ENCODE results near the gene PARP11.
"Not testable (repeated sequence)": the region's sequence is repeated elsewhere in the genome, so short reads cannot be mapped to it uniquely, and the experiment has no call there.

Gene PARP11

DNA sequence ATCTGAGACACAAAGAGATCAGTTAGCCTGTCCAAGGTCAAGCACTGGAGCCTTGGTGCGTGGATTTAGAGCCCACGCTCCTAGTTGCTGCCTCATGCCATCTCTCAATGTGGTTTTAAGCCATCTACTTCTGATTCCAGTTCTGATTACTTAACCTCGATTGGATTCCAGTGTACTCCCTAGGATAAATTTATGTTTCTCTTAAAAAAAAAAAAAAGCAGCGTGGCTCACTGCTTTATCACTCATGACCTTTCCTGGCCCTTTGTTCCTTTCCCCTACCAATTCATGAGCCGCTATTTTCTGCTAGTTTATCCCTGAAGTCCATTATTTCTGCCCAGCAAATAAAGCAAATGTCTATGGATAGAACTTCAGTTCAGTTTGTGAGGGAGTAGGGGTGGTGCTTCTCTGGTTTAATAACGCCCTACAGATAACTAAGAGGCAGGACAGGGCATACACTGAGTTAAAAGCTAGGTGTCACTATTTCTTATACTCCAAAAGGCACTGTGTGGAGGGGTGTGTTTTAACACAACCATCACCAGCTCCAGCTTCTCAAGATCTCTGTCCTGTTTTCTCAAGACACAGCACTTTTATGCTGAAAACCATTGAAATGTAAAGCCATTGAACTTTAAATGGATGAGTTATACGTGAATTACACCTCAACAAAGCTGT lies 9.8 kb upstream of the PARP11 start:
- DNase-seq (ENCODE audit: low read depth, low spot score), result no peak

DNA sequence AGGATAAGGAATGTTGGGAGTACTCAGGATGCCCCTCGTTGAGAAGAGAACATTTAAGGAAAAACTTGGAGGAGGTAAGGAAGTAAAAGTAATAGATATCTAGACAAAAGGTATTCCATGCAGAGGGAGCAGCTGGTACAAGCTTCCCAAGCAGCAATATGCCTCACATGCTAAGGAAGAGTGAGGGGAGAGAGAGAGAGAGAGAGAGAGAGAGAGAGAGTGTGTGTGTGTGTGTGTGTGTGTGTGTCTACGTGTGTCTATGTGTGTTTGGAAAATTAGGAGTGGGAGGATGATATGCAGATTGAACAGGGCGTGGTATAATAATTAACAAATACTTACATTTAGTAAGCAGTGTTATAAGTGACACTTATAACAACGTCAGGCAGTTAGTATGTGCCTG lies 9.2 kb upstream of the PARP11 start:
- no peak for DNase-seq (ENCODE audit: low read depth, low spot score)

DNA sequence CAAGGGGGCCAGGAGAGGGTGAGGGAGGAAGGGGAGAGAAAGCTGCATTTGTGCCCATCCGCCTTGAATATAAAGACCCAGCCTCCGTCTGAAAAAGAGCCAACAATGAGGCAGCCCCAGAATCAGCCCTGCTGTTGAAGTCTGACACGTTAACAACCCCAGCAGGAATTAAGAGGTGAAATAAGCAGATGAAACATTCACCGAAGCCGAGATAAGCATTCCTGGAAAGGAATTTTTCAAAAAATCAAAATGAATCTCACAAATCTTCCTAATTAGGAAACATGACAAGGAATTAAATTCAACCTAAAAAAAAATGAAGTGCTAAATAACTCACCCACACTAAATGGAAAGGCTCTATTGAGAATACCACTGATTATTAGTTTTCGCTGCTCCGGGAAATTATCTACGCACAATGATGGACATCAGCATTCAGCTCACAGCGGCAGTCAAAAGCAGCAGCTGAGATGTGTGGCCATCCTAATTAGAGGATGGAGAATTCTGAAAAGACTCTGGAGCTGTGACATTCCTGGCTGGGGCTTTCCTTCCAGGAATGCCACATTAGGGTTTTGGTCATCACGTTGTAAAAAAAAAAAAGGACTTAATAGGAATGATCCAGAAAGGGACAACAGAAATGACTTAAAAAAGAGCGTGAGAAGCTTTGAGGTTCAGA lies 8.2 kb upstream of the PARP11 start:
- no peak for DNase-seq (ENCODE audit: low read depth, low spot score)

DNA sequence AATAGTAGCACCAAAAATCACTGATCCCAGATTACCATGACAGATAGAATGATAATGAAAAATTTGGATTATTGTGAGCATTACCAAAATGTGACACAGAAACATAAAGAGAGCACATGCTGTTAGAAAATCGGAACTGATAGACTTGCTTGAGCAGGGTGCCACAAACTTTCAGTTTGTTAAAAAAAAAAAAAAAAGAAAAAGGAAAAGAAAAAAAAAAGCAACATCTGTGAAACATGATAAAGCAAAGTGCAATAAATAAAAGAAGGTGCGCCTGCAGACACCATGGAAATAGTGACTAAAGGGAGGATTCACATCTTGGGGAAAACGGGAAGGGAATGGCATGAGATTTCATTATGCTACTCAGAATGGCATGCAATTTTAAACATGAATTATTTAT lies 6.6 kb upstream of the PARP11 start:
- DNase-seq (ENCODE audit: low read depth, low spot score), result no peak

DNA sequence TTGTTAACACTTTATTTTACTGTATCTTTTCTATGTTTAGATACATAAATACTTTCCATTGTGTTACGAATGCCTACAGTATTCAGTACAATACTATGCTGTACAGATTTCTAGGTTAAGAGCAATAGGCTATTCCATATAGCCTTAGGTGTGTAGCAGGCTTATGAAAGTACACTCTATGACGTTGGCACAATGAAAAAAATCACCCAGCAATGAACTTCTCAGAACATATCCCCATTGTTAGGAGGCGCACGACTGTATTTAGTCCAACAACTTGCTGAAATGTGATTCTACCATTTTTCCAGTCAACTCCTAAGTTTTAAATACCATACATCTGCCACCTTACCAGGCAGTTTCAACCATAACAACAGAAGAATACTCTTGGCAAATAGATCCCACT lies 1.8 kb downstream of the PARP11 start:
- no peak for DNase-seq (ENCODE audit: low read depth, low spot score)

DNA sequence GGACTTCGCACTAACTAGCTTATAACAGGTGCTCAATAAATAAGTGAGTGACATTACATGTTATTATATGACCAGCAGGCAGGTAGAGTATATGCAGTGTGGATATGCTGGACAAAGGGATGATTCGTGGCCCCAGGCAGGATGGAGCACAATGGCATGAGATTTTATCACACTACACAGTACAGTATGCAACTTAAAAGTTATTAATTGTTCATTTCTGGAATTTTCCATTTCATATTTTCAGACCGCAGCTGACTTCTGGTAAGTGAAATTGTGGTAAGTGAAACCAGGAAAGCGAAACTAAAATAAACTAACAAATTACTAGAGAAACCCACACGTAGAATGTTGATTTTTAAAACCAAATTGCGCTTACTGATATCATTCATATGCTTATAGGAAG lies 3.3 kb downstream of the PARP11 start:
- no peak for DNase-seq (ENCODE audit: low read depth, low spot score)

DNA sequence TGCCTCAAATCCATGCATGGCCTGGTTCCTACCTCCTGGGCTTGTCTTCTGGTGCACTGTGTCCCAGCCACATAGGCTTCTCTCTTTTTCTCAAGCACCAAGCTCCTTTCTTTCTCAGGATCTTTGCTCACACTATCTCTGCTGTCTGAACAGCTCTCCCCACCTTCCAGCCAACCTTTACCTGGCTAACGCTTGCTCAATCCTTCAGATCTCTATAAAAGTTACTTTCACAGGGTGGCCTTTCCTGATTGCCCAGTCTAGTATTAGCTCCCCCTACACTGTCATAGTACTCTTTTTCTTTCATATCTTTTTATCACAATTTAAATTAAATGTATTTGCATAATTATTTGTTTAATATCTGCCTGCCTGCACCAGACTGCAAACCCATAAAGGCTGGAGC lies 3.8 kb downstream of the PARP11 start:
- DNase-seq (ENCODE audit: low read depth, low spot score), result no peak

DNA sequence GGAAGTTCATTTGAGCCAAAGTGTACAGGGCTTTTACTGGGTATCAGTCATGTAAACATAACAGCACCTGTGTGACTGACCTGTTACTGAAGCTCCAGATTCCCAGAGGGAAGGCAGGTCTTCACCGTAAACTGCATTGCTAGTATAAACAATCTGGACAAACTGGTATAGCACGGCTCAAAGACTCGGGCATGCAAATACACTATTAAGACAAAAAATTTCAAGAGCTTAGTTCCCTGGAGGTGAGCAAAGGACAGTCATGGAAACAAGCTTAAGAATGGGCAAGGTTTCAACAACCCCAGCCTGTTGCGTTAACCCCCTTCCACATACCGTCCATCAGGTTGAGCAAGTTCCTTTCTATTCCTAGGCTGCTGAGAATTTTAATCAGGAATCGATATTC lies 9.4 kb downstream of the PARP11 start:
- no peak for DNase-seq (ENCODE audit: low read depth, low spot score)

DNA sequence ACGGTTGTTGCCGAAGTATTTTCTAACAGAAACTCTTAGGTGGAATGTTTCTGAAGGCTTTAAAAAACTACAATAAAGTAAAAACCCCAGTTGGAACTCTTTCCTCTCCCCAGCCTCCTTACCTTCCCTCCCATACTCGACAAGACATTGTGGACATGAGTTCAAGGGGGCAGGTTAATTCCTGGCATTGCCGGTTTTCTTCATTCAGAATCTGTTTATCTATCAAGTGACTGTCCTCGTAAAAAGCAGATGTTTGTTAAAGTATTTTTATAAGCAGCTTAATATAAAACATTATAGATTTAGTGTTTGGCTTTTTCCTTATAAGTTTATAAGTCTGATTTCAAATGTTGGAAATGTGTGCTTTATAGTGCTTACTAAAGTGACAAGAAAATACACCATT lies 30.7 kb downstream of the PARP11 start:
- no peak for DNase-seq (ENCODE audit: low read depth, low spot score)

DNA sequence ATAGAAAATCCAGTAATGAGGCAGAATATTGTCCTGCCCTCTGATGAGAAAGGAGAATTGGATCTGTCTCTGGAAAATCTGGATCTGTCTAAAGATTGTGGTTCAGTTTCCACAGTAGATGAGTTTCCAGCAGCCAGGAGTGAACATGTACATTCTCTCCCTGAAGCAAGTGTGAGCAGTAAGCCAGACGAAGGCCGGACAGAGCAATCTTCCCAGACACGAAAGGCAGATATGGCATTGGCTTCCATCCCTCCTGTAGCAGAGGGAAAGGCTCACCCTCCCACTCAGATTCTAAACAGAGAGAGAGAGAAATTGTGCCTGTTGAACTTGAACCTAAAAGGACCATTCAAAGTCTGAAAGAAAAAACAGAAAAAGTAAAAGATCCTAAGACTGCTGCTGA lies 31.4 kb downstream of the PARP11 start:
- no peak for DNase-seq (ENCODE audit: low read depth, low spot score)

DNA sequence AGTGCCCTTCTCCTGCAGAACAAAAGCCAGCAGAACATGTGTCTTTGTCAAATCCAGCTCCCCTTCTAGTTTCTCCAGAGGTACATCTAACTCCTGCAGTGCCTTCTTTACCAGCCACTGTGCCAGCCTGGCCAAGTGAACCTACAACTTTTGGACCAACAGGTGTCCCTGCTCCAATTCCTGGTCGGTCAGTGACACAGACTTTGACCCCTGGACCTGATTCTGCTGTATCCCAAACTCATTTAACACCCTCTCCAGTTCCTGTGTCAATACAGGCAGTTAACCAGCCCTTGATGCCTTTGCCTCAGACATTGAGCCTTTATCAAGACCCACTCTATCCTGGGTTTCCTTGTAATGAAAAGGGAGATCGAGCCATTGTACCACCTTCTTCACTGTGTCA lies 32.4 kb downstream of the PARP11 start:
- DNase-seq (ENCODE audit: low read depth, low spot score), result not testable (repeated sequence)

DNA sequence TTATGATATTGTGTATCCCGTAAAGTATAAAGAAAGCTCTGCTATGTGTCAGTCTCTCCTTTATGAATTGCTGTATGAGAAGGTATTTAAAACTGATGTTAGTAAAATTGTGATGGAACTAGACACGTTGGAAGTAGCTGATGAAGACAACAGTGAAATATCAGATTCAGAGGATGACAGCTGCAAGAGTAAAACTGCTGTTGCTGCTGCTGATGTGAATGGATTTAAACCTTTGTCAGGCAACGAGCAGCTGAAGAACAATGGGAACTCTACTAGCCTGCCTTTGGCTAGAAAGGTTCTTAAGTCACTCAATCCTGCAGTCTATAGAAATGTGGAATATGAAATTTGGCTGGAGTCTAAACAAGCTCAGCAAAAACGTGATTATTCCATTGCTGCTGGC lies 33.5 kb downstream of the PARP11 start:
- DNase-seq (ENCODE audit: low read depth, low spot score), result not testable (repeated sequence)

DNA sequence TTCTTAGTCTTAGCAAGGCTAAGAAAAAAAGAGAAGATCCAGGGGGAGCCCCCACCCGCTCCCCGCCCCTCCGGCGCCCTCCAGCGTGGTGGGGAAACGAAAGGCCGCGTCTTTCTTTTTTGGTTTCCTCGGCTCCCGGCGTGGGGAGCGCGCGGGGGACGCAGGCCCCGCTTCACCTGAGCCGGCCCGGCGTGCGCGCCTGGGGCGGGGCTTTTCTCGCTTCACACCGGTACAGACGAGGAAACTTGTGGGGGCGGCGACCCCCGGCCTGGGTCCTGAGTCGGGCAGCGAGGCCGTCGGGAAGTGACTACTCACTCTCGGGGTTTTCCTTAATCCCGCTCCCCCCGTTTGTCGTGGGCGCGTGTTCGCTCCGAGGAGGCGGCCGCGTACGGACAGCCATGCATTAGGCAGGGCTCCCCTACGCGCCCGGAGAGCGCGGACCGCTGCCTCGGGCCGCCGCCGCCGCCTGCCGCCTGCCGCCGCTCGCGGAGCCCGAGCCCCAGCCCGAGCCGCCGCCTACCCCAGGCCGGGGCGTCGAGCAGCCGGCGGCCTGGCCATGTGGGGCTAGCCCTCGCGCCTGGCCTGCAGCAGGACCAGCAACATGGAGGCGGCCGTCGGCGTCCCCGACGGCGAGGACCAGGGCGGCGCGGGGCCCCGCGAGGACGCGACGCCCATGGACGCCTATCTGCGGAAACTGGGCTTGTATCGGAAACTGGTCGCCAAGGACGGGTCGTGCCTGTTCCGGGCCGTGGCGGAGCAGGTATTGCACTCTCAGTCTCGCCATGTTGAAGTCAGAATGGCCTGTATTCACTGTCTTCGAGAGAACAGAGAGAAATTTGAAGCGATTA lies 34.3 kb downstream of the PARP11 start:
- not testable (repeated sequence) for DNase-seq (ENCODE audit: low read depth, low spot score)

DNA sequence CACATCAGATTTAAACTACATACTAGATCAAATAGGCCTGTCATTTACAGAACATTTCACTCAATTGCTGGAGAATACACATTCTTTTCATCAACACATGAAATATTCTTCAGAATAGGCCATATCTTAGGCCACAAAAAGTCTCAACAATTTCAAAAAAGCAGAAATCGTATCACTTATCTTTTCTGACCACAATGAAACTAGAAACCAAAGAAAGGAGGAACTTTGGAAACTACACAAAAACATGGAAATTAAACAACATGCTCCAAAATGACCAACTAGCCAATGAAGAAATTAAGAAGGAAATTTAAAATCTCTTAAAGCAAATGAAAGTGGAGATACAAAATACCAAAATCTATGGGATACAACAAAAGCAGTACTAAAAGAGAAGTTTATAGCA lies 35.1 kb downstream of the PARP11 start:
- DNase-seq (ENCODE audit: low read depth, low spot score), result no peak

DNA sequence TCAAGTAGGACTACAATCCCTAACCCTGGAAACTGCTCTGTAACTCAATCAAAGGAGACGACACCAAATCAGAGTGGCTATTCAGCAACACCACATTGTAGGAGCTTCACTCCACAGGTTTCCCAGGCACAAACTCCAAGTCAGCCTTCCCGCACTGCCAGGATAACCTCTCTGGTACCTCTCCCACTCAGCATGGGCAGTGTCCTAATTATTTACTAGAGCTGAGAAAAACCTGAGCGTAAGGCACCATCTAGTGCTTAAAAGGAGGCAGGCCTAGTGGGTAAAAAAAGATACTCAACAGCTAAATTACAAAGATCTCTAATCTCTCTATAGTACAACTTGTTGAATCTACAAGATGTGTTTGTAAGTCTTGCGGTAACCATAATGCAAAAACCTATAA lies 36.1 kb downstream of the PARP11 start:
- DNase-seq (ENCODE audit: low read depth, low spot score), result no peak

DNA sequence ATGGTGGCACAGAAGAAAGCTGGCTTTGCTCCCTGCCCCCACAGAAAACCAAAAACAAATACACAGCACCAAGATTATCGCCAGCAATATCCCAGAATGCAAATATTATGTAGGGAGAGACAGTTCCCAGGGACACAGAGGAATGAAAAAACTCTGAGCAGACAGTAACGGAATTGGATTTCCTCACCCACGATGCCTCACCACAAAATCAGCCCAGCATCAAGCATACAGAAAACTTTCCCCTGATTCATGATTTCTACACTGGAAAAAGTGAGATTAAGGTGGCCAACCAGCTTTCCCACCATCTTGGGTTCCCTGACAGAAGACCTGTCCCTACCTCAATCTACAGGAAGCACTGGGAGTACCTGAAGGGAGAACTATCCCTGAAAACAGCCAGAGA lies 36.6 kb downstream of the PARP11 start:
- DNase-seq (ENCODE audit: low read depth, low spot score), result no peak

DNA sequence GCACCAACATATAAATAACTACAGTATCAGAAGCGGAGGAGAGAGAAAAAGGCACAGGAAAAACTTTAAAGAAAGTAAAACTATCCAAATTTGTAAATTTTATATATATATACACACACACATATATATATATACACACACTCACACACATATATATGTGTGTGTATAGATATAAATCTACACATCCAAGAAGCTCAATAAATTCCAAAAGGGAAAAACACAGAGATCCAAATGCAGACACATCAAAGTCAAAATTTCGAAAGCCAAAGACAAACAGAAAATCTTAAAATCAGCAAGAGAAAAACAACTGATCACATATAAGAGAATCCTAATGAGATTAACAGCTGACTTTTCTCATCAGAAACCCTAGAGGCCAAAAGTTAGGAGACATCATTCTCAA lies 37.3 kb downstream of the PARP11 start:
- DNase-seq (ENCODE audit: low read depth, low spot score), result no peak

DNA sequence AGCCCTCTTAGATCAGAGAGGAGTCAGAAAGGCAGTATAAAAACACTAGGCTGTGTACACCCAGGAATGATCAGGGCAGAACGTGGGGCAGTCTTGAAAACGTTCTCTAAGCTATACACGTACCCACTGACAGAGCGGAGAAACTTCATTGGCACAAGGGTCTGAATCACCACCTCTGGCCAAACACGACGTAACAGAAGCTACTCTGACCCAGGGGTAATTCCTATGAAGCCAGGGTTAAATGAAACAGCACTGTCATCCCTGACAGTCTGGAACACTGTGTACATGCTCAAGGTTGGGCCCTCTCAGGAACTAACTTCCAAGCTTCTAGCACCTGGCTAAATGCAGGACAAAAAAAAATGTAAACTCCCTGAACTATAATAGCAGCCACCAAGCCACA lies 38.4 kb downstream of the PARP11 start:
- no peak for DNase-seq (ENCODE audit: low read depth, low spot score)

DNA sequence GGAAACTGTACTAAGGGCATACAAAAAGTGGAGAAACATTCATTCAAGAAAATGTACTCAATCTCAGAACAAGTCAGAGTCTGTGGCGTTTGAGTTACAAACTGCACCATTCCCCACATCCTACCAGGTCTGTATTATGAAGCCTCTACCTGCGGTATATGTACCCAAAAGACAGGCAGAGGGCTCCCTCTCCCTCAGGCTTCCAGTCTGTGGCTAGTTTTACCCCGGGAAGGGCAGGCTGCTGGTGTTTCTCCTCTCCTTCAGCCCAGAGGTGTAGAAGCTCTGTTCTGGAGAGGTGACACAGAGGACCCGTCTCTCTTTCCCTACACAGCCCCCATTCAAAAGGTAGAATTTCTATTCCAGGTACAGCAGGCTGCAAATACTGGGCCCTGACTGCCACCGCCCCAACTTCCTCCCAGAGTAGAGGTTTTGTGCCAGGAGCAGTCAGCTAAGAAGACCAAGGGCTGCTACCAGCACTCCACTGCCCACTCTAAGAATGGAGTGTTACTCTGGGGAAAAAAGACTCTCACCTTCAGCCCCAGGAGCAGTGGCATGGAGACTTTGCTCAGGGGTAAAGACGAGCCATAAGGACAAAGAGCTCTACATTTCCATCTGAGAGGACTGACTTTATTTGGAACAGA lies 39.4 kb downstream of the PARP11 start:
- no peak for DNase-seq (ENCODE audit: low read depth, low spot score)

DNA sequence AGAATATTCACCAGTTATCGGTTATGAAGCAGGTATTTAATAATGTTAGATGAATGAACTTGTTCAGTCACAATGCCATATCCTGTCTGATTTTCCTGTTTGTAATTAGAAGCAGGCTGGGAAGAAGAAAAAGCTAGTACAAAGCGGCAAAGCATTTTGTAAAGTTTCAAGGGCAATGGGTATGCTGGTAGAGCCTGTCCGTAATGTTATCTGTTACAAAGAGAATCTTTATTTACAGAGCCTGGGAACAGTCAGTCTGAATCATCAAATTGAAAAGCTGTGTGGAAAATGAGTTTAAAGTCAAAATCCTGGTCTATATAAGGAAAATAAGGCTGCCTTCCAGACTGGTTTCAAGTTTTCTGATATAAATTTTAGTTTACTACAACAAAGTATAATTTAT lies 40.5 kb downstream of the PARP11 start:
- no peak for DNase-seq (ENCODE audit: low read depth, low spot score)

DNA sequence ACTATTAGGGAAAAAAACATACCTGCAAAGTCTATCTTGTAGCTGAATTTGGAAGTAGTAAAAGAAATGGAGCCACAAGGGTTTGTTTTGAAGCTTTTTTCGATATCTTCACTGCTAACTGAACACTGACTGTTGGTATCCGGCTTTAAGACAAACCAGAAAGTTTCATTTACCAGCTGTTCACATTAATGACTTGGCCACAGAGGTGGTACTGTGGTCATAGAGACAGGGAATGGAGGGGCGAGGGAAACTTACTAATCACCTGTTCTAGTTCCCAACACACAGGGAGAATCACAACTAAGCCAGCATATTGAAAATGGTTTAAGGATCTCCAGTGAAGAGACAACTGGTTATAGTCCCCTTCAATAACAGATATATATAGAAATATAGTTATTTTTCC lies 44.3 kb downstream of the PARP11 start:
- DNase-seq (ENCODE audit: low read depth, low spot score), result no peak

DNA sequence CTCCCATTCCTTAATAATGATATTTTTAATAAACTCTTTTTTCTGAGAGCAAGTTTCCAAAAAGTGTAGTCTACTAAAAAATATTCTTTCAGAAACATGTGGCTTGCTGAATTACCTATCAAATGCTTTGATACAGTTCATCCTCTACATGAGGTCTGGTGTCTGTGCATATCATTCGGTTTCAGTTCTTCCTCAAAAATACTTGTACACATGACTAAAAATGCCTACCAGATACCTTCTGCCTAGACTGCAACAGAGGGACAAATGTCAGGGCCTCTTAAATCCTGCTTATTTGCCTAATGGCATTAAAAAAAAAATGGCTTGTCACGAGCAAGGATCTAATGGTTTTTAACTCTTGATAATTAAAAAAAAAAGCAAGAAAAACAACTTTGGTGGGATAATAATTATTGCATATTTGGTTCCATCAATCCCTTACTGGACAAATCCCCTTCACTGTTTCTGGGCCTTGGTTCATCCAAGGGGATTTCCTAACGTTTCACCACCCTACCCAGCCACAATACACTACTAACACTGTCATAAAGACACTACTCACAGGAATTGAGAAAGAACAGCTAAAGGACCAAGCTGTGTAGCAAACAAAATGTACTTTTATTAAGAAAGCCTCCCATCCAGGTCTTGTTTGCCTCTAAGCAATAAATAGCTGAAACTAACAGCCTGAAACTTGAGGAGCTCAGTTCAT lies 45.7 kb downstream of the PARP11 start:
- no peak for DNase-seq (ENCODE audit: low read depth, low spot score)
